Measurements from ENCODE around the gene AHNAK. TPM values are rescaled to one million over a fixed set of nuclear protein-coding genes. Genes with fewer than 3 reads are reported as not detected.

The AHNAK gene
- polyA plus RNA-seq, 1 experiment: 145 TPM

DNA sequence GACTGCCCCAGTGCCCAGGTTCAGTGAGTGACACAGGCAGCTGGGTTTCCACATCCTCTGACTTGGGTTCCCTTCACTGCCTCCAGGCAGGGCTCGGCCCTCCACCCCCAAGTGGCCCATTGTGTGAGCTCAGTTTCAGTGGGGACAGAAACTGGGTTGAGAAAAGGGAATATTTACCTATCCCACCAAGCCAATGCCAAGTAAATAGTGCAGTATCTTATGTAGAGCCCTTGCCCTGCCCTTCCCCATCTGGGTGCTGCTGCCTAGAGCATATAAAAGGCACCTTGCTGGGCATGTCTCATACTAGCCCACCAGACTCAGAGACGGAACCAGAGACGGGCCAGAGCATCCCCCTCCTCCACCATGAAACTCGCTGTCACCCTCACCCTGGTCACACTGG is 127.9 kb downstream of the AHNAK start, which contains the start of gene SCGB1A1:
SCGB1A1 (plus strand) TSS at position 301 of the 400 bp plus-strand sequence; CDS start at position 364, 63 bp downstream.
- ChIA-PET CTCF (interaction anchor here (1.5 to 2.1 kb wide), 3 partner anchors 23 to 142 kb away, joined by 7 to 9 read pairs (median 8); no protein-coding TSS in a partner anchor), POLR2A (no interaction called here)
- TF ChIP-seq, protein P1, sequence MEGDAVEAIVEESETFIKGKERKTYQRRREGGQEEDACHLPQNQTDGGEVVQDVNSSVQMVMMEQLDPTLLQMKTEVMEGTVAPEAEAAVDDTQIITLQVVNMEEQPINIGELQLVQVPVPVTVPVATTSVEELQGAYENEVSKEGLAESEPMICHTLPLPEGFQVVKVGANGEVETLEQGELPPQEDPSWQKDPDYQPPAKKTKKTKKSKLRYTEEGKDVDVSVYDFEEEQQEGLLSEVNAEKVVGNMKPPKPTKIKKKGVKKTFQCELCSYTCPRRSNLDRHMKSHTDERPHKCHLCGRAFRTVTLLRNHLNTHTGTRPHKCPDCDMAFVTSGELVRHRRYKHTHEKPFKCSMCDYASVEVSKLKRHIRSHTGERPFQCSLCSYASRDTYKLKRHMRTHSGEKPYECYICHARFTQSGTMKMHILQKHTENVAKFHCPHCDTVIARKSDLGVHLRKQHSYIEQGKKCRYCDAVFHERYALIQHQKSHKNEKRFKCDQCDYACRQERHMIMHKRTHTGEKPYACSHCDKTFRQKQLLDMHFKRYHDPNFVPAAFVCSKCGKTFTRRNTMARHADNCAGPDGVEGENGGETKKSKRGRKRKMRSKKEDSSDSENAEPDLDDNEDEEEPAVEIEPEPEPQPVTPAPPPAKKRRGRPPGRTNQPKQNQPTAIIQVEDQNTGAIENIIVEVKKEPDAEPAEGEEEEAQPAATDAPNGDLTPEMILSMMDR (IDR thresholded peaks at IDR 0.05; ENCODE audit: insufficient read depth, low read depth, low read length): no peak
- no peak within 1 kb of the TSS for H3K4me3 ChIP-seq (ENCODE audit: low read depth, low read length)
- no peaks in the 10 kb centered on the region; the same call in none of the 2 replicates for H3K27me3 ChIP-seq (ENCODE audit: control insufficient read depth, insufficient read depth, low read length)
- no peaks in the 10 kb centered on the region for H3K36me3 ChIP-seq (ENCODE audit: control insufficient read depth, insufficient read depth, low read length)
- no peak for DNase-seq (ENCODE audit: low read depth)

DNA sequence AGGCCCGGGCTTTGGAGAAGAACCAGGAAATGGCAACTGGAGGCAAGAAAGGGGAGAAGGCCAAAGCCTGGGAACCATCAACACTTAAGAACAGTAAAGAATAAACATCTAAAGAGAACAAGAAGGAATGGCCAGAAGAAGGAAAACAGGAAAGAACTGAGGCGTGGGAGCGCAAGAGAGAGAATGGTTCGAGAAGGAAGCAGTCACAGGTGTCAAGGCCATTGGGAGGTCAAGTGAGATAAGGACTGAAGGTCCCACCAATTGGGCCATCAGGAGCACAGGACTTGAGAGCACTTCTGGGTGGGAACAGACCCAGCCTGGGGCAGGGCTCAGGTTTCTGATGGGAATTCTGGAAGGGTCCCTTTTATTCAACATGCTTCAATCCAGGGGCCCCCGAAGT is 128.5 kb downstream of the AHNAK start:
- ChIA-PET CTCF (interaction anchor here (2.1 kb wide), 1 partner anchor 143 kb away, joined by 7 read pairs; no protein-coding TSS in a partner anchor), POLR2A (no interaction called here)
- no peak overlapping the region for H3K4me3 ChIP-seq (ENCODE audit: low read depth, low read length)
- no peaks in the 10 kb centered on the region; the same call in none of the 2 replicates for H3K27me3 ChIP-seq (ENCODE audit: control insufficient read depth, insufficient read depth, low read length)
- TF ChIP-seq, protein P1 (IDR thresholded peaks at IDR 0.05; ENCODE audit: insufficient read depth, low read depth, low read length): no peak
- H3K36me3 ChIP-seq (ENCODE audit: control insufficient read depth, insufficient read depth, low read length): no peaks in the 10 kb centered on the region
- DNase-seq (ENCODE audit: low read depth): no peak

- no peak overlapping the region for H3K4me3 ChIP-seq (ENCODE audit: low read depth, low read length)
- ChIA-PET POLR2A (no interaction called here), CTCF (interaction anchor here (4.3 kb wide), 1 partner anchor 8 kb away, joined by 23 read pairs; no protein-coding TSS in a partner anchor)
- TF ChIP-seq, protein P1 (IDR thresholded peaks at IDR 0.05; ENCODE audit: insufficient read depth, low read depth, low read length): no peak
- DNase-seq (ENCODE audit: low read depth): no peak
- H3K27me3 ChIP-seq (ENCODE audit: control insufficient read depth, insufficient read depth, low read length): no peaks in the 10 kb centered on the region; the same call in none of the 2 replicates
- H3K36me3 ChIP-seq (ENCODE audit: control insufficient read depth, insufficient read depth, low read length): no peaks in the 10 kb centered on the region
Measured at GRCh38 chr11:62416596-62416995, 130.0 kb downstream of the AHNAK start.

DNA sequence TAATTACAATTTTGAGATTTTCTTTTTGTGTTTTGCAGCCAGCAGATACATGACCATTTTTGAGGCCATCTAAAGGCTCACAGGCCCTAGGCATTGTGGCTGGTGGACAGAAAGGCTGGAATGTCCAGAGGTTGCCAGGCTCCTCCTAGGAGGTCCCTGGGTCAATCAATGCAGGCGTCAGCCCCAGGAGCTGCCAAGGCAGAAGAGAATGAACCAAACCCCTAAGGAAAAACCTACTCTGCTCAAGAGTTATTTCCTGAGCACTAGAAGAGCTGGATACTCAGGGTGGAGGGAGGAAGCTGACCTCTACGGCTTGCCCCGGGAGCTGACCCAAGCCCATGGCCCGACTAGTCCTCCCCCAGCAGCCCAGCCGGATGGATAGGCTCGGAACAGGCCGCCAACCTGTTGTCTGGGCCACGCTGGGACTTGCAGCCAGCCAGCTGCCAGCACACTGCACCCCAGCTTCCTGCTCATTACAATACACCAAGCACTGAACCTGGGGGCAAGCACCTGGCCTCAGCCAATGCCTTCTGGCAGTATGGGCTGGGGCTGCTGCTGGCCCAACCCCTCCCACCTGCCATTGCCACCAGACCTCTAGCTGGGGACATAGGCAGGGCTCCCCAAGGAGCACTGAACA is 133.4 kb downstream of the AHNAK start:
- TF ChIP-seq, protein P1 (IDR thresholded peaks at IDR 0.05; ENCODE audit: insufficient read depth, low read depth, low read length): no peak
- ChIA-PET CTCF (interaction anchor here (1.0 to 4.3 kb wide), 4 partner anchors 11 to 147 kb away, joined by 3 to 23 read pairs (median 6); no protein-coding TSS in a partner anchor), POLR2A (no interaction called here)
- Histone ChIP-seq H3K4me3 (ENCODE audit: low read depth, low read length) (no peak overlapping the region), H3K27me3 (ENCODE audit: control insufficient read depth, insufficient read depth, low read length) (no peaks in the 10 kb centered on the region; the same call in none of the 2 replicates), H3K36me3 (ENCODE audit: control insufficient read depth, insufficient read depth, low read length) (no peaks in the 10 kb centered on the region)
- no peak for DNase-seq (ENCODE audit: low read depth)

GRCh38 chr11:62411524-62411923 is 135.1 kb downstream of the AHNAK start:
- DNase-seq (ENCODE audit: low read depth): no peak
- Histone ChIP-seq H3K4me3 (ENCODE audit: low read depth, low read length) (no peak overlapping the region), H3K27me3 (ENCODE audit: control insufficient read depth, insufficient read depth, low read length) (no peaks in the 10 kb centered on the region; the same call in none of the 2 replicates), H3K36me3 (ENCODE audit: control insufficient read depth, insufficient read depth, low read length) (no peaks in the 10 kb centered on the region)
- ChIA-PET POLR2A (no interaction called here), CTCF (interaction anchor here (0.9 to 1.6 kb wide), 3 partner anchors 10 to 132 kb away, joined by 3 to 5 read pairs (median 4); no protein-coding TSS in a partner anchor)
- TF ChIP-seq, protein P1 (IDR thresholded peaks at IDR 0.05; ENCODE audit: insufficient read depth, low read depth, low read length): no peak
